GM12801 (cell line): ENCODE results near the gene TSSK6.

ENCODE experiments used
- CTCF ChIP-seq: IDR thresholded peaks from one replicate; pipeline ENCODE4 v1.5.1; 2011; ENCODE audit warnings: control low read depth; ENCODE audit not compliant: insufficient read length; ENCODE audit errors: extremely low read depth

The TSSK6 gene

GRCh38 chr19:19515642-19516519 is 533 bp upstream of the TSSK6 start, which contains the start of gene NDUFA13:
NDUFA13 (plus strand) TSS chr19:19516225; CDS start chr19:19516239, 14 bp downstream.
- no peak for TF ChIP-seq CTCF

GRCh38 chr19:19514215-19514657 is 1.1 kb downstream of the TSSK6 start:
- no peak for TF ChIP-seq CTCF

- TF ChIP-seq CTCF = no peak
Observed at GRCh38 chr19:19513682-19514081, 1.7 kb downstream of the TSSK6 start.

- TF ChIP-seq CTCF = no peak
Observed at GRCh38 chr19:19510432-19510831, 4.9 kb downstream of the TSSK6 start.

GRCh38 chr19:19508217-19508616 is 7.1 kb downstream of the TSSK6 start:
- TF ChIP-seq CTCF = no peak

GRCh38 chr19:19507354-19507753 is 8.0 kb downstream of the TSSK6 start:
- TF ChIP-seq CTCF = no peak

GRCh38 chr19:19506592-19506991 is 8.8 kb downstream of the TSSK6 start:
- TF ChIP-seq CTCF = no peak
